Naive thymus-derived CD4-positive, alpha-beta T cell (primary cell): ENCODE measurements around the gene MEF2A. TPM values are rescaled to one million over a fixed set of nuclear protein-coding genes. Genes with fewer than 3 reads are reported as not detected.
A peak's percentile ranks its signal among the peaks of the same experiment; 100 is the strongest.

ENCODE experiments used
- ATAC-seq: fragments of 150-1000 bp; cut with Tn5 transposase; 2 replicates; pipeline ENCODE4 v1.10.0; 2021; ENCODE audit warnings: mild to moderate bottlenecking, moderate library complexity
- CTCF ChIA-PET: fragments of 350-600 bp; sonication (Branson Sonifier 250); formaldehyde crosslinking; loops from one replicate; lab custom pipeline; 2021; ENCODE audit warnings: antibody characterized with exemption; lab: Charles Lee
- POLR2A ChIA-PET: fragments of 350-600 bp; sonication (Branson Sonifier 250); formaldehyde crosslinking; loops from one replicate; lab custom pipeline; 2021; ENCODE audit warnings: antibody characterized with exemption, inconsistent platforms; lab: Charles Lee
- DNase-seq, 9 donors: peaks; one replicate each; pipeline versions ENCODE4 v3.0.0 to v3.0.0-alpha.2; 2020 to 2022; ENCODE audit warnings: mixed read lengths in 1 of 9
- H3K27ac ChIP-seq: one replicate; pipeline ENCODE4 v1.7.0; 2013; ENCODE audit warnings: mild to moderate bottlenecking, low read depth, low read length, moderate library complexity
- H3K27me3 ChIP-seq, 2 donors: one replicate each; pipeline ENCODE4 v1.7.0; 2013; ENCODE audit warnings: low read length in 2 of 2, mild to moderate bottlenecking in 2 of 2, moderate library complexity in 2 of 2; ENCODE audit not compliant: control insufficient read depth in 2 of 2, insufficient read depth in 2 of 2
- H3K36me3 ChIP-seq, 3 experiments: 1 replicate in 2 of 3; 2 replicates in 1 of 3; pipeline ENCODE4 v1.7.0; 2013; ENCODE audit warnings: low read length in 3 of 3, mild to moderate bottlenecking in 3 of 3, moderate library complexity in 1 of 3; ENCODE audit not compliant: insufficient read depth in 3 of 3, control insufficient read depth in 2 of 3
- H3K4me1 ChIP-seq, 2 donors: one replicate each; pipeline ENCODE4 v1.7.0; 2013; ENCODE audit warnings: low read length in 2 of 2, mild to moderate bottlenecking in 2 of 2, moderate library complexity in 1 of 2; ENCODE audit not compliant: control insufficient read depth in 2 of 2, insufficient read depth in 2 of 2
- H3K4me3 ChIP-seq: 2 replicates; pipeline ENCODE4 v1.7.0; 2013; ENCODE audit warnings: mild to moderate bottlenecking, low read length
- H3K9me3 ChIP-seq, 3 experiments: 1 replicate in 2 of 3; 2 replicates in 1 of 3; pipeline ENCODE4 v1.7.0; 2013; ENCODE audit warnings: low read length in 3 of 3; ENCODE audit not compliant: control insufficient read depth in 2 of 3
- H3K27ac Mint-ChIP-seq, 9 donors: one replicate each; pipeline ENCODE4 v1.8.0; 2020 to 2022; ENCODE audit warnings: mixed read lengths in 9 of 9, mild to moderate bottlenecking in 8 of 9, moderate library complexity in 5 of 9, inconsistent platforms in 2 of 9
- H3K27me3 Mint-ChIP-seq, 5 donors: one replicate each; pipeline ENCODE4 v1.8.0; 2021 to 2022; ENCODE audit warnings: mixed read lengths in 5 of 5, mild to moderate bottlenecking in 1 of 5
- H3K36me3 Mint-ChIP-seq, 5 donors: one replicate each; pipeline ENCODE4 v1.8.0; 2020 to 2022; ENCODE audit warnings: mixed read lengths in 5 of 5, mild to moderate bottlenecking in 3 of 5, inconsistent platforms in 1 of 5
- H3K4me1 Mint-ChIP-seq, 7 donors: one replicate each; pipeline ENCODE4 v1.8.0; 2020 to 2022; ENCODE audit warnings: mixed read lengths in 7 of 7, mild to moderate bottlenecking in 3 of 7, inconsistent platforms in 1 of 7
- H3K4me3 Mint-ChIP-seq, 10 donors: one replicate each; pipeline ENCODE4 v1.8.0; 2020 to 2022; ENCODE audit warnings: mild to moderate bottlenecking in 10 of 10, mixed read lengths in 10 of 10, moderate library complexity in 6 of 10, inconsistent platforms in 2 of 10
- H3K9me3 Mint-ChIP-seq, 11 donors: one replicate each; pipeline ENCODE4 v1.8.0; 2020 to 2022; ENCODE audit warnings: mixed read lengths in 11 of 11, mild to moderate bottlenecking in 4 of 11, inconsistent platforms in 1 of 11, moderate library complexity in 1 of 11
- intact Hi-C, 2 donors: fragments of 100-400 bp; cut with micrococcal nuclease; formaldehyde crosslinking; loops; one replicate each; pipeline ENCODE4 v1.15.1; 2023
- polyA plus RNA-seq, 2 donors: library from polyadenylated mRNA; unstranded; fragments of 300-500 nt; fragmentation: Illumina TruSeq; gene quantifications; one replicate each; pipeline ENCODE4 v1.2.3, GENCODE V29; 2021
- total RNA-seq, 6 experiments: library from RNA in 5 of 6; stranded (reverse) in 5 of 6; gene quantifications; 1 replicate in 5 of 6; 2 replicates in 1 of 6; pipeline ENCODE4 v1.2.3 and lab custom pipeline; 2021 to 2026

MEF2A gene
- total and polyA plus RNA-seq, 7 experiments from 2014 or later = 17.2 to 42.8 (median 34.0) TPM

GRCh38 chr15:99634576-99634975 lies 68.8 kb downstream of the MEF2A start:
- intact Hi-C loops = no loop called here
- Histone ChIP-seq H3K27ac (no peak overlapping the region), H3K4me3 (no peak overlapping the region), H3K36me3 (peaks cover 3 to 18% (median 9%) of the 10 kb centered on the region in 3 experiments), H3K4me1 (peaks cover 0 to 8% of the 10 kb centered on the region in 2 donors), H3K9me3 (no peaks in the 10 kb centered on the region), H3K27me3 (no peaks in the 10 kb centered on the region)
- peaks cover 21 to 64% (median 43%) of the 10 kb centered on the region in 7 donors for H3K4me1 Mint-ChIP-seq
- ChIA-PET CTCF (no interaction called here), POLR2A (no interaction called here)
- peaks cover 24 to 74% (median 53%) of the 10 kb centered on the region in 5 donors for H3K36me3 Mint-ChIP-seq
- H3K27me3 Mint-ChIP-seq = no peaks in the 10 kb centered on the region
- no peak overlapping the region for H3K4me3 Mint-ChIP-seq
- no peak overlapping the region for H3K27ac Mint-ChIP-seq
- ATAC-seq (no peak), DNase-seq (no peak)
- peaks cover 0 to 31% (median 7%) of the 10 kb centered on the region in 11 donors for H3K9me3 Mint-ChIP-seq

- intact Hi-C loops = no loop called here
Measured at GRCh38 chr15:99635145-99635544, 69.4 kb downstream of the MEF2A start.

GRCh38 chr15:99635794-99636193 lies 70.0 kb downstream of the MEF2A start:
- ChIA-PET CTCF (no interaction called here), POLR2A (interaction anchor here (1.2 kb wide), 1 partner anchor 20 kb away, joined by 4 read pairs; no protein-coding TSS in a partner anchor)
- no peak for DNase-seq
- Mint-ChIP-seq H3K27me3 (no peaks in the 10 kb centered on the region), H3K27ac (no peak overlapping the region), H3K9me3 (peaks cover 0 to 31% (median 7%) of the 10 kb centered on the region in 11 donors), H3K4me3 (no peak overlapping the region), H3K36me3 (peaks cover 24 to 74% (median 51%) of the 10 kb centered on the region in 5 donors), H3K4me1 (peaks cover 19 to 56% (median 31%) of the 10 kb centered on the region in 7 donors)
- Histone ChIP-seq H3K9me3 (no peaks in the 10 kb centered on the region), H3K4me1 (peaks cover 0 to 4% of the 10 kb centered on the region in 2 donors), H3K36me3 (peaks cover 3 to 23% (median 9%) of the 10 kb centered on the region in 3 experiments), H3K27ac (no peak overlapping the region), H3K4me3 (no peak overlapping the region), H3K27me3 (no peaks in the 10 kb centered on the region)
- no peak for ATAC-seq
- intact Hi-C loops = no loop called here

More at GRCh38 chr15:99635145-99635544, 69.4 kb downstream of the MEF2A start:
- no peak for DNase-seq
- H3K36me3 ChIP-seq = peaks cover 3 to 18% (median 9%) of the 10 kb centered on the region in 3 experiments
- peaks cover 0 to 31% (median 7%) of the 10 kb centered on the region in 11 donors for H3K9me3 Mint-ChIP-seq
- peak overlapping the region in 1 of 9 donors; percentile 30 for H3K27ac Mint-ChIP-seq
- no peak for ATAC-seq
- H3K4me1 ChIP-seq = peaks cover 0 to 8% of the 10 kb centered on the region in 2 donors
- H3K27me3 Mint-ChIP-seq = no peaks in the 10 kb centered on the region
- no peak overlapping the region for H3K4me3 Mint-ChIP-seq
- peaks cover 24 to 62% (median 38%) of the 10 kb centered on the region in 7 donors for H3K4me1 Mint-ChIP-seq
- H3K36me3 Mint-ChIP-seq = peaks cover 24 to 76% (median 50%) of the 10 kb centered on the region in 5 donors
- no peaks in the 10 kb centered on the region for H3K27me3 ChIP-seq
- H3K27ac ChIP-seq = no peak overlapping the region
- ChIA-PET POLR2A (no interaction called here), CTCF (no interaction called here)
- H3K9me3 ChIP-seq = no peaks in the 10 kb centered on the region
- no peak overlapping the region for H3K4me3 ChIP-seq

DNA sequence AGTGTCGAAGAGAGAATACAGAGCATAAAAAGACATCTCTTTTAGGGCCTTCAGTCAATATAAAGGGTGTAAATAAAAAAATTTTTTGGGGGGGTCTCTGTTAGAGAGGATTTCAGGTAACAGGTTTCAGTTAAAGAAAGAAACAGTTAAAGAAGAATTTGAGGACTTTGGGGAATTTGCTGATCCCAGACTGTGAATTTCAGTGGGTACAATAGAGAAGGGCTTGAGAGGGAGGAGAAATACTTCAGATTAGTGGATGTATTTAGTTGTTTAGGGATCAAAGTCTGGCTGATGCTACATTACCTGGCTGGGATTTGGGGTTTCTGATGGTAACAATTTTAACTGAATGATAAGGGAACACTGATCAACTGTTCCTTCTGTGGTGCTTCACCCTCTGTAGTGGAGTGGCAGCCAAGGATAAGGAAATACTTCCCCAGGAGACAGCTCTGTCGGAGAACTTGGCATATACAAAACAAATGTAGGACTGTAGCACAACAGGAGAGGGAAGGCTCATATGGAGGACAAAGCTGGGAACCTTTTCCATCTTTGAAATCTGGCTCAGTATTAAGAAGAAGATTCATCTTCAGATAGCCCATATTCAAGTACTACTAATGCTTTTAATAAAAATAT lies 79.2 kb downstream of the MEF2A start:
- Histone ChIP-seq H3K4me3 (no peak overlapping the region), H3K27ac (no peak overlapping the region), H3K27me3 (no peaks in the 10 kb centered on the region), H3K4me1 (no peaks in the 10 kb centered on the region), H3K36me3 (peaks cover 0 to 27% (median 0%) of the 10 kb centered on the region in 3 experiments), H3K9me3 (peaks cover 0 to 7% (median 3%) of the 10 kb centered on the region in 3 experiments)
- H3K27ac Mint-ChIP-seq = no peak overlapping the region
- no peak for ATAC-seq
- H3K4me3 Mint-ChIP-seq = no peak overlapping the region
- ChIA-PET POLR2A (no interaction called here), CTCF (interaction anchor here (0.7 kb wide), 1 partner anchor 79 kb away, joined by 3 read pairs; no protein-coding TSS in a partner anchor)
- peaks cover 10 to 72% (median 62%) of the 10 kb centered on the region in 5 donors for H3K36me3 Mint-ChIP-seq
- H3K27me3 Mint-ChIP-seq = no peaks in the 10 kb centered on the region
- no peak for DNase-seq
- peaks cover 0 to 13% (median 12%) of the 10 kb centered on the region in 7 donors for H3K4me1 Mint-ChIP-seq
- intact Hi-C loops = loop anchor here in 1 of 2 donors (5.0 kb wide), 1 partner anchor 43 kb away; no protein-coding TSS in a partner anchor
- peaks cover 2 to 32% (median 15%) of the 10 kb centered on the region in 11 donors for H3K9me3 Mint-ChIP-seq

DNA sequence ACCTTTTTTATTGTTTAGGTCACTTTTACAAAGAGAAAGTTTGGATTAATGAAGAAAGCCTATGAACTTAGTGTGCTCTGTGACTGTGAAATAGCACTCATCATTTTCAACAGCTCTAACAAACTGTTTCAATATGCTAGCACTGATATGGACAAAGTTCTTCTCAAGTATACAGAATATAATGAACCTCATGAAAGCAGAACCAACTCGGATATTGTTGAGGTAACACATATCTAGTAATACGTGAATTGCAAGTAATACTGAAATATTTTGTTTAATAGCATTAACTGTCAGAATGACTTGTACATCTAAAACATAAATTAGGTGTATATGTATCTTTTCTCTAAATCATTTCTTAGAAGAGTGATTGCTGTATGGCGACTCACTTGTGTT lies 79.8 kb downstream of the MEF2A start:
- no peak for DNase-seq
- POLR2A ChIA-PET = no interaction called here
- CTCF ChIA-PET = no interaction called here
- Histone ChIP-seq H3K4me1 (no peaks in the 10 kb centered on the region), H3K4me3 (no peak overlapping the region), H3K27ac (no peak overlapping the region), H3K27me3 (no peaks in the 10 kb centered on the region), H3K36me3 (peaks cover 0 to 24% (median 0%) of the 10 kb centered on the region in 3 experiments), H3K9me3 (peaks cover 0 to 7% (median 3%) of the 10 kb centered on the region in 3 experiments)
- H3K4me3 Mint-ChIP-seq = no peak overlapping the region
- H3K4me1 Mint-ChIP-seq = peaks cover 0 to 13% (median 11%) of the 10 kb centered on the region in 7 donors
- H3K9me3 Mint-ChIP-seq = peaks cover 2 to 32% (median 15%) of the 10 kb centered on the region in 11 donors
- no peak for ATAC-seq
- H3K27ac Mint-ChIP-seq = no peak overlapping the region
- peaks cover 10 to 73% (median 62%) of the 10 kb centered on the region in 5 donors for H3K36me3 Mint-ChIP-seq
- intact Hi-C loops = loop anchor here in 1 of 2 donors (5.0 kb wide), 1 partner anchor 43 kb away; no protein-coding TSS in a partner anchor
- H3K27me3 Mint-ChIP-seq = no peaks in the 10 kb centered on the region

DNA sequence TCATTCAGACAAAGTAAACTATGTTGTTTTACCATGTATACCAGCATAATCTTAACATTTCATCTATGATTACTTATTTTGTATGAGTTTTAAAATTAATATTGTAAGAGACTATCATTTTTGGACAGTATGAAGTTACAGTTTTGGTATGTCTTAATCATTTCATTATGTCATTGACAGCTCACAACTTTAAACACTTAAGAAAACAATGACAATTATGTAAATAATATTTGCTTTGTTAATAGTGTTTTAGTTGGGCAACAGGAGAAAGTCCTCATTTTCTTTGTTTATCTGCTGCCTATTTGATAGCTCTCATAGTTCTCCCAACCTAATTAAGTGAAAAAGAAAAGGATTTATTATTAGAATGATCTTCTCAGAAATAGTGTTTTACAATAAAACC lies 80.2 kb downstream of the MEF2A start:
- H3K36me3 Mint-ChIP-seq = peaks cover 10 to 69% (median 57%) of the 10 kb centered on the region in 5 donors
- no peak overlapping the region for H3K4me3 Mint-ChIP-seq
- peaks cover 0 to 13% (median 11%) of the 10 kb centered on the region in 7 donors for H3K4me1 Mint-ChIP-seq
- Histone ChIP-seq H3K4me1 (no peaks in the 10 kb centered on the region), H3K4me3 (no peak overlapping the region), H3K36me3 (peaks cover 0 to 20% (median 0%) of the 10 kb centered on the region in 3 experiments), H3K27me3 (no peaks in the 10 kb centered on the region), H3K9me3 (peaks cover 0 to 7% (median 3%) of the 10 kb centered on the region in 3 experiments), H3K27ac (no peak overlapping the region)
- no peak overlapping the region for H3K27ac Mint-ChIP-seq
- ChIA-PET POLR2A (no interaction called here), CTCF (no interaction called here)
- H3K27me3 Mint-ChIP-seq = no peaks in the 10 kb centered on the region
- intact Hi-C loops = loop anchor here in 1 of 2 donors (5.0 kb wide), 1 partner anchor 44 kb away; no protein-coding TSS in a partner anchor
- no peak for ATAC-seq
- no peak for DNase-seq
- H3K9me3 Mint-ChIP-seq = peaks cover 2 to 32% (median 15%) of the 10 kb centered on the region in 11 donors
